OCI-LY3 (cell line): ENCODE data around the gene HTT.

Experiments
- H2AFZ ChIP-seq: fragments of 200-600, 300-600 bp; shearing (Covaris generic); 2 replicates; pipeline ENCODE4 v1.6.0; 2014; ENCODE audit warnings: antibody characterized with exemption, low read depth, low read length
- H3K27ac ChIP-seq: fragments of 200-600, 300-600 bp; sonication (generic); 2 replicates; pipeline ENCODE4 v1.5.1; 2014; ENCODE audit warnings: mild to moderate bottlenecking, low read length, moderate library complexity, mixed read lengths
- H3K27me3 ChIP-seq: fragments of 200-600, 300-600 bp; sonication (generic); 2 replicates; pipeline ENCODE4 v1.6.1; 2014; ENCODE audit warnings: low read depth, low read length, mixed read lengths
- H3K36me3 ChIP-seq: fragments of 200-600, 300-600 bp; sonication (generic); replicated peaks from 2 replicates; pipeline ENCODE3; 2014; ENCODE audit warnings: low read depth, low read length, mixed read lengths
- H3K4me1 ChIP-seq: fragments of 300-600, 200-600 bp; sonication (generic); 2 replicates; pipeline ENCODE4 v1.6.1; 2014; ENCODE audit warnings: low read length, mixed read lengths
- H3K4me2 ChIP-seq: fragments of 200-600, 300-600 bp; sonication (generic); 2 replicates; pipeline ENCODE4 v1.6.1; 2014; ENCODE audit warnings: low read length, mixed read lengths
- H3K4me3 ChIP-seq: fragments of 300-600, 200-600 bp; sonication (generic); 2 replicates; pipeline ENCODE4 v1.5.1; 2014; ENCODE audit warnings: antibody characterized with exemption, mild to moderate bottlenecking, low read length, moderate library complexity
- H3K79me2 ChIP-seq: fragments of 300-600, 200-600 bp; shearing (Covaris generic); 2 replicates; pipeline ENCODE4 v1.6.1; 2014; ENCODE audit warnings: mild to moderate bottlenecking, low read length, mixed read lengths
- H3K9ac ChIP-seq: fragments of 300-600, 200-600 bp; shearing (Covaris generic); 2 replicates; pipeline ENCODE4 v1.6.0; 2014; ENCODE audit warnings: mild to moderate bottlenecking, low read length, moderate library complexity
- H3K9me3 ChIP-seq: fragments of 200-600, 300-600 bp; shearing (Covaris generic); 2 replicates; pipeline ENCODE4 v1.6.1; 2014; ENCODE audit warnings: low read length, mixed read lengths; ENCODE audit not compliant: insufficient read depth
- H4K20me1 ChIP-seq: fragments of 200-600, 300-600 bp; sonication (generic); 2 replicates; pipeline ENCODE4 v1.6.1; 2016; ENCODE audit warnings: low read length, mixed read lengths; ENCODE audit not compliant: insufficient read depth
- EZH2phosphoT487 ChIP-seq: fragments of 200-600 bp; shearing (Covaris generic); IDR thresholded peaks from 2 replicates; pipeline ENCODE4 v1.6.1; 2018; ENCODE audit warnings: antibody characterized with exemption, mixed run types, low read depth
- TF ChIP-seq, protein P1 (sequence below): fragments of 200-600, 300-600 bp; sonication (generic); IDR thresholded peaks from 2 replicates; pipeline ENCODE4 v1.5.1; 2014; ENCODE audit warnings: antibody characterized with exemption, low read length, low read depth

Gene HTT

DNA sequence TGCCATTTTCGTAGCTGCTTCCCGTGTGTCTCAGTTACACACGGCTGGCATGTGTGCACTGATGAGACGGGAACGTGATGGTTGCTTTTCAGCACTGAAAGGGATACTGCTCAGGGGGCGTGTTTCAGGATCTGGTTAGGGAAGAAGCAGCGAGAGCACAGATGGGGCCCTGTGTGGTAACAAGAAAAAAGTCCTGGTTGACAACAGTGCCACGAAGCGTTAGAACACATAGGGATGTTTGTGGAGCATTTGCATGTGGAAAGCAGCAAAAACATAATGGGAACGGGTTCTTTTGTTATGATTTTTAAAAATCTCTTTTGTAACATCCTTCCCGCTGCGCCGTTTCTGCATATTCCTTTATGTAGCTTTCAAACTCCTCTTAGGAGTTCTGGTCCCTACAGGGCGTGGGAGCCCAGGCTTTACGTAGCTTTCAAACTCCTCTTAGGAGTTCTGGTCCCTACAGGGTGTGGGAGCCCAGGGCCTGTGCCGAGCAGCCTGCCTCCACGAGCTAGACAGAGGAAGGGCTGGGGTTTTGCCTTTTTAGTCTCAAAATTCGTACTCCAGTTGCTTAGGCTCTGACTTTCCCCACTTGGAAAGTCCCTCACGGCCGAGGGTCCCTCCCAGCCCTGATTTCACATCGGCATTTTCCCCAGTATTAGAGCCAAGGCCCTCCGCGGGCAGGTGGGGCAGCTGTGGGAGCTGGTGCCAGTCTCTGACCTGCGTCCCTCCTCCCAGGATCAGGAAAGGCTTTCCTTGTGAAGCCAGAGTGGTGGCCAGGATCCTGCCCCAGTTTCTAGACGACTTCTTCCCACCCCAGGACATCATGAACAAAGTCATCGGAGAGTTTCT, 163.5 kb downstream of the HTT start:
- no peak overlapping the region for H3K4me2 ChIP-seq
- peaks cover 25% of the 10 kb centered on the region for H4K20me1 ChIP-seq
- TF ChIP-seq, protein P1, sequence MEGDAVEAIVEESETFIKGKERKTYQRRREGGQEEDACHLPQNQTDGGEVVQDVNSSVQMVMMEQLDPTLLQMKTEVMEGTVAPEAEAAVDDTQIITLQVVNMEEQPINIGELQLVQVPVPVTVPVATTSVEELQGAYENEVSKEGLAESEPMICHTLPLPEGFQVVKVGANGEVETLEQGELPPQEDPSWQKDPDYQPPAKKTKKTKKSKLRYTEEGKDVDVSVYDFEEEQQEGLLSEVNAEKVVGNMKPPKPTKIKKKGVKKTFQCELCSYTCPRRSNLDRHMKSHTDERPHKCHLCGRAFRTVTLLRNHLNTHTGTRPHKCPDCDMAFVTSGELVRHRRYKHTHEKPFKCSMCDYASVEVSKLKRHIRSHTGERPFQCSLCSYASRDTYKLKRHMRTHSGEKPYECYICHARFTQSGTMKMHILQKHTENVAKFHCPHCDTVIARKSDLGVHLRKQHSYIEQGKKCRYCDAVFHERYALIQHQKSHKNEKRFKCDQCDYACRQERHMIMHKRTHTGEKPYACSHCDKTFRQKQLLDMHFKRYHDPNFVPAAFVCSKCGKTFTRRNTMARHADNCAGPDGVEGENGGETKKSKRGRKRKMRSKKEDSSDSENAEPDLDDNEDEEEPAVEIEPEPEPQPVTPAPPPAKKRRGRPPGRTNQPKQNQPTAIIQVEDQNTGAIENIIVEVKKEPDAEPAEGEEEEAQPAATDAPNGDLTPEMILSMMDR: no peak
- TF ChIP-seq EZH2phosphoT487: no peak
- peaks cover 3% of the 10 kb centered on the region for H3K4me1 ChIP-seq
- no peak overlapping the region for H3K4me3 ChIP-seq
- no peak overlapping the region for H2AFZ ChIP-seq
- no peak overlapping the region for H3K27ac ChIP-seq
- H3K36me3 ChIP-seq: peaks cover 52% of the 10 kb centered on the region
- H3K27me3 ChIP-seq: no peaks in the 10 kb centered on the region
- no peaks in the 10 kb centered on the region for H3K9me3 ChIP-seq
- no peak overlapping the region for H3K9ac ChIP-seq
- H3K79me2 ChIP-seq: no peaks in the 10 kb centered on the region

DNA sequence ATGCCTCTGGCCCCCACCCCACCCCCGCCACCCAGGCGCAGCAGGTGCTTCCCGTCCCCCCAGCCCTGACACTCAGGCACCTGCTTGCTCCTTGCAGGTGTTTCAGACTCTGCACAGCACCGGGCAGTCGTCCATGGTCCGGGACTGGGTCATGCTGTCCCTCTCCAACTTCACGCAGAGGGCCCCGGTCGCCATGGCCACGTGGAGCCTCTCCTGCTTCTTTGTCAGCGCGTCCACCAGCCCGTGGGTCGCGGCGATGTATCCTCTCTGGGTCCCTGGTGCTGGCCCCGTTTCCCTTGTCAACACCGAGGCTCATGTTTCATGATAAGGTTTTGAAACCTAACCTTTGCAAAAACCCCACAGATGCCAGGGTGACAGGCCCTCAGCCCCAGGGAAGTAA, 164.2 kb downstream of the HTT start:
- Histone ChIP-seq H3K79me2 (no peaks in the 10 kb centered on the region), H3K36me3 (peaks cover 49% of the 10 kb centered on the region), H3K4me3 (no peak overlapping the region), H4K20me1 (peaks cover 32% of the 10 kb centered on the region), H3K9ac (no peak overlapping the region), H3K27ac (no peak overlapping the region), H3K4me2 (no peak overlapping the region), H2AFZ (no peak overlapping the region), H3K9me3 (no peaks in the 10 kb centered on the region), H3K4me1 (peaks cover 11% of the 10 kb centered on the region), H3K27me3 (no peaks in the 10 kb centered on the region)
- TF ChIP-seq, protein P1: no peak
- TF ChIP-seq EZH2phosphoT487: no peak

DNA sequence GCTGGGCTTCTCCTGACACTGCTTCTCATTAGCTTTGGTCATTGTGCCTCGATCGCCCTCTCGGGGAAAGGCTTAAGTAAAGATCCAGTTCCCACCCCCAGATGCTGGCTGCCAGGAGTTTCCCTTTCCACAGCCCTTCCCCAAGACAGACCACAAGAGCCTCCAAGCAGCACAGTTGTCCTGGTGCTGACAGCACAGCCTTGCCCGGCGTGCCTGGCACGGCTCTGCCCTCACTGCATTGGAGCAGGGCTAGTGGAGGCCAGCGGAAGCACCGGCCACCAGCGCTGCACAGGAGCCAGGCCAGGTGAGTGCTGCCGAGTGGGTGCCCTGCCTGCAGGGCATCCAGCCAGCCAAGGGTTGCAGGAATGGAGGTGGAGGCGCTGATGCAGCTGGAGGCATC, 164.8 kb downstream of the HTT start:
- peaks cover 34% of the 10 kb centered on the region for H4K20me1 ChIP-seq
- H3K4me2 ChIP-seq: no peak overlapping the region
- no peak overlapping the region for H3K9ac ChIP-seq
- no peak overlapping the region for H3K27ac ChIP-seq
- no peak overlapping the region for H2AFZ ChIP-seq
- H3K36me3 ChIP-seq: peaks cover 50% of the 10 kb centered on the region
- H3K4me1 ChIP-seq: peaks cover 17% of the 10 kb centered on the region
- no peaks in the 10 kb centered on the region for H3K9me3 ChIP-seq
- no peak overlapping the region for H3K4me3 ChIP-seq
- TF ChIP-seq, protein P1: no peak
- no peaks in the 10 kb centered on the region for H3K79me2 ChIP-seq
- no peaks in the 10 kb centered on the region for H3K27me3 ChIP-seq

DNA sequence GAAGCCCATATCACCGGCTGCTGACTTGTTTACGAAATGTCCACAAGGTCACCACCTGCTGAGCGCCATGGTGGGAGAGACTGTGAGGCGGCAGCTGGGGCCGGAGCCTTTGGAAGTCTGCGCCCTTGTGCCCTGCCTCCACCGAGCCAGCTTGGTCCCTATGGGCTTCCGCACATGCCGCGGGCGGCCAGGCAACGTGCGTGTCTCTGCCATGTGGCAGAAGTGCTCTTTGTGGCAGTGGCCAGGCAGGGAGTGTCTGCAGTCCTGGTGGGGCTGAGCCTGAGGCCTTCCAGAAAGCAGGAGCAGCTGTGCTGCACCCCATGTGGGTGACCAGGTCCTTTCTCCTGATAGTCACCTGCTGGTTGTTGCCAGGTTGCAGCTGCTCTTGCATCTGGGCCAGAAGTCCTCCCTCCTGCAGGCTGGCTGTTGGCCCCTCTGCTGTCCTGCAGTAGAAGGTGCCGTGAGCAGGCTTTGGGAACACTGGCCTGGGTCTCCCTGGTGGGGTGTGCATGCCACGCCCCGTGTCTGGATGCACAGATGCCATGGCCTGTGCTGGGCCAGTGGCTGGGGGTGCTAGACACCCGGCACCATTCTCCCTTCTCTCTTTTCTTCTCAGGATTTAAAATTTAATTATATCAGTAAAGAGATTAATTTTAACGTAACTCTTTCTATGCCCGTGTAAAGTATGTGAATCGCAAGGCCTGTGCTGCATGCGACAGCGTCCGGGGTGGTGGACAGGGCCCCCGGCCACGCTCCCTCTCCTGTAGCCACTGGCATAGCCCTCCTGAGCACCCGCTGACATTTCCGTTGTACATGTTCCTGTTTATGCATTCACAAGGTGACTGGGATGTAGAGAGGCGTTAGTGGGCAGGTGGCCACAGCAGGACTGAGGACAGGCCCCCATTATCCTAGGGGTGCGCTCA, 165.8 kb downstream of the HTT start:
- Histone ChIP-seq H3K36me3 (peaks cover 46% of the 10 kb centered on the region), H3K4me3 (no peak overlapping the region), H4K20me1 (peaks cover 40% of the 10 kb centered on the region), H3K27me3 (no peaks in the 10 kb centered on the region), H3K4me2 (no peak overlapping the region), H3K9me3 (no peaks in the 10 kb centered on the region), H3K27ac (no peak overlapping the region), H3K9ac (no peak overlapping the region), H2AFZ (no peak overlapping the region), H3K4me1 (peaks cover 23% of the 10 kb centered on the region), H3K79me2 (no peaks in the 10 kb centered on the region)
- TF ChIP-seq, protein P1: no peak
- TF ChIP-seq EZH2phosphoT487: no peak
